A673 (cell line): Measurements from ENCODE around the gene UPF3A.

Experiments
- CTCF ChIP-seq: fragments of 300-800, 200-600 bp; sonication (generic); conservative IDR thresholded peaks from 2 replicates; pipeline ENCODE4 v1.5.1; 2017; ENCODE audit warnings: low read depth, mild to moderate bottlenecking, antibody characterized with exemption, low read length, moderate library complexity, mixed read lengths
- EZH2 ChIP-seq: fragments of 200-600 bp; sonication (generic); IDR thresholded peaks from 2 replicates; pipeline ENCODE4 v1.6.1; 2017; ENCODE audit warnings: borderline replicate concordance, low read depth, mild to moderate bottlenecking, mixed read lengths, antibody characterized with exemption, low read length; ENCODE audit not compliant: poor library complexity, severe bottlenecking

- TF ChIP-seq CTCF (no peak), EZH2 (no peak)
Observed at GRCh38 chr13:114243971-114244370, 37.4 kb upstream of the UPF3A start.
